CD4-positive, alpha-beta T cell treated with Interleukin-17A for 1 hour (primary cell): ENCODE measurements around the gene GRK1.

Source experiments
- DNase-seq: peaks from one replicate; pipeline ENCODE4 v3.0.0-alpha.2; 2020

The GRK1 gene

DNA sequence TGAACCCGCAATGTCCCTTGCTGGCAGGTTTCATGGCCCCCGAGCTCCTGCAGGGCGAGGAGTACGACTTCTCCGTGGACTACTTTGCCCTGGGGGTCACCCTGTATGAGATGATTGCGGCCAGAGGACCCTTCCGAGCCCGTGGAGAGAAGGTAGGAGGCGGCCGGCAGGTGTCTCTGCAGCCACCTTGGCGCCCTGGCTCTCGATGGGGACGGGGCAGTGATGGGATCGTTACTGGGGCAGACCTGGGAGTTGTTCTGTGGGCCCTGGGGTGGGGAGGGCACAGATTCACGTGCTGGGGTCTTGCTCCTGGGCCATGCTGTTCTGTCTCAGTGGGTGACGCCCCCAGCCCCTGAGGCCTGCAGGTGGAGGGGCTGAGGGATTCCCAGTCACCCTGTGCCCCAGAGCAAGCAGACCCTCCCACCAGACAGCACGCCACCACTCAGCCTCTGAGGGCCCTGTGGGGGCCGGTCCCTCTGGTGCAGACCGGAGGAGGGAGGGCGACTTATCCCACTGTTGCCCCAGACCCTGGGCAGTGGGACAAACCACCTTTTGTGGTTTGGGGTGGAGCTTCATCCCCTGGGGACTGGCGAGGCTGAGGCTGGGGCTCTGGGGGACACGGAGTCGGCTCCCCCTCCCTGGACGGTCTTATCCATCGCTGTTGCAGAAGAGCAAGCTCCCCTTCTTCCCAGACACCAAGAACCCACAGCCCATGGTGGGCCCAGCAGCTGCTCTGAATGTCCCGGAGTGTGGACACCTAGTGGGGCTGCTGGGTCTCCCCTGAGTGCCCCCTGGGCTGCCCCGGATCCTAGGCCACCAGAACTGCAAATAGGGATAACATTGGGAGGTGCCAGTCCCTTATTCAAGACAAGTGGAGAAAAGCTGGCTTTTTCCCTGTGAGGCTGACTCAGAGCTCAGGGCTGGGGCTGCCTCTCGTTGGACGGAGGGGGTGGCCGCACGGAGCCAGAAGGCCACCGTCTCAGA, 64.5 kb downstream of the GRK1 start:
- no peak for DNase-seq

DNA sequence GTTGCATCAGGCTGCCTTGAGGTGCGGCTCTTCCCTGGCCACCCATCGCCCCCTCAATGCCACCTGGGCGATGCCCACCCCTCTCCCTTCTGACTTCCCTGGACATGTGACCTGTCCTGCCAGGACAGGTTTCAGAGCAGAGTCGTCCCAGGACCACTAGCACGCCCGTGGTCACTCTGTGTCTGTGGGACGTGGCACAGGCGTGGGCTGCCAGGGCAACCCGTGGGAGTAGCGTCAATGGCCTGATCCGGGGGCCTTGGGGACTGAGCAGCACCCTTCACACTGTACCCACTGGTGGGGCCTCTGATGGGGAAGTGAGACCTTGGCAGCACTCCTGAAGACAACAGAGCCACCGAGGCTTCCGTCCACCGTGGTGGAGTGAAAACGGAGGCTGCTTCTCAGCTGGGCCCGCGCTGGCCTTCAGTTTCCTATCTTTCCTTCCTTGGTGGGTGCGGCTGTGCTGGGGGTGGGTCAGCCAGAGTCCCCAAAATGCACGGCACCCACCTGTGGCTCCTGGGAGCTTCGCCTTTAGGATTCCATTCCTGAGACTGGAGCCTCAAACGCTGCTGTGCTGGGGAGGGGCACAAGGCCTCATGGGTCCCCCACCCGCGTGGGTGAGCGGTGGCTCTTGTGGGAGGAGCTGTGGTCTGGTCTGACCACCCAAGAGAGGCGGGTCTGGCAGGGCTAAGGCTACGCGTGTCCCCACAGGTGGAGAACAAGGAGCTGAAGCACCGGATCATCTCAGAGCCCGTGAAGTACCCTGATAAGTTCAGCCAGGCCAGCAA, 65.3 kb downstream of the GRK1 start:
- DNase-seq, result no peak

- DNase-seq, result no peak
These were observed 66.2 kb downstream of the GRK1 start for GRCh38 chr13:113732961-113733950.

- no peak for DNase-seq
These were observed 67.2 kb downstream of the GRK1 start for GRCh38 chr13:113734099-113734825.

GRCh38 chr13:113734826-113735125, 67.8 kb downstream of the GRK1 start:
- no peak for DNase-seq

- no peak for DNase-seq
These were observed 68.2 kb downstream of the GRK1 start for GRCh38 chr13:113735194-113735593.

DNA sequence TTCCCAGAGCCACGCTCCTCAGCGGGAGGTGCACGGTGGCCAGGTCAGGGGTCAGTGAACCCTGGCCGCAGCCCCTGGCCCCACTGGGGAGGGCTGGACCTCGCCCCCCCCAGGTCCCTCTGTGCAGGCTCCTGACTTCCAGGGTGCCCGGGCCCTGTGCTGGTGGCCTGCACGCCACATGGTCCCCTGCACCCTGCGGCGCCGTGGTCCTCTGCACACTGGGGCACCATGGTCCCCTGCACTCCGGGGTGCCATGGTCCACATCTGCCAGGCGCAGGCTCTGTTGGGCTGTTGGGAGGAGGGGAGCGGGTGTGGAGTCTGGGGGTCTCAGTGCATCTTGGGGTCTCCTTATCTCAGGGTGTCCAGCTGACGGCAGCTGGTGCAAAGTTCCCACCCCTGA, 68.7 kb downstream of the GRK1 start:
- no peak for DNase-seq

- DNase-seq, result no peak
These were observed 69.3 kb downstream of the GRK1 start for GRCh38 chr13:113736258-113736731.

DNA sequence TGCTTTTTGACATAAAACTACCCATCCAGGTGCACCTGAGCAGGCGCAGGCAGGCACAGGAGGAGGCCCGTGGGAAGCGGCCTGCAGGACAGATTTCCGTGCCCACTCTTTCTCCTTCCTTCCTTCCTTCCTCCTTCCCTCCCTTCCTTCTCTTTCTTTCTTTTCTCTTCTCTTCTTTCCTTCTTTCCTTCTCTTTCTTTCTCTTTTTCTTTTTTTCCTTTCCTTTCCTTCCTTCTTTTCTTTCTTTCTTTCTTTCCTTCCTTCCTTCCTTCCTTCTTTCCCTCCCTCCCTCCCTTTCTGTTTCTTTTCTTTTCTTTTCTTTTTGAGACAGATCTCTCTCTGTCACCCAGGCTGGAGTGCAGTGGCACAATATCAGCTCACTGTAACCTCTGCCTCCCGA, 70.8 kb downstream of the GRK1 start:
- no peak for DNase-seq

DNA sequence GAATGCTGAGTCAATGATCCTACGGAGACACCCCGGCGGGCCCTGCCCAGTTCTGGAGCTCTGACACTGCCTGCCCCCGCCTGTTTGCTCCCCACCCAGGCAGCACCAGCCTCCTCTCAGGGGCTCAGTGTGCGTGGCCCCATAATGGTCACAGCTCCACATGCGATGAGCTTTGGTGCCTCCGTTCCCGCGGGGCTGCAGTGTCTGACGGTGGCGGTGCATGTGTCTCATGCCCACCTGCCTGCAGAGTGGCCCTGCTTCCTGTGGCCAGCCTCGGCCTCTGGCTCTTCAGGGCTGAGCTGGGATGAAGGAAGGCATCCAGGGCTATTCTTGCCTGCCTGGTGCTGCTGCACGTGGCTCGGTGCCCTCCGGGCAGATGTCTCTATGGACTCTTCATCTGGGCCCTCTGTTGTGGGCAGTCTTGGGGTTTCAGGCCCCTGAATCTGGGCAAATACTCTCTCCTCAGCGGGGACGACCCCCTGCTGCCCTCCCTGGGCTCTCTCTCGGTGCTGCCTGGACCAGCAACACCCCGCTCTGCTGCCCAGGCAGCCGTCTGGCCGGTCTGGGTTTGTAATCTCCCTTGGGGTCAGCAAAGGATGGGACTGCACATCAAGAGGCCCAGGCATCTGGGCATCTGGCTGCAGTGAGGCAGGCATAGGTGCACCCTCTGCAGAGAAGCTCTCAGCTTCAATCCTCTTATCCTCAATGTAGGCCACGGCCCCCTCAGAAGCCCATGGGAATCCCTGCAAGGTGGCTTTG, 72.7 kb downstream of the GRK1 start:
- no peak for DNase-seq

DNA sequence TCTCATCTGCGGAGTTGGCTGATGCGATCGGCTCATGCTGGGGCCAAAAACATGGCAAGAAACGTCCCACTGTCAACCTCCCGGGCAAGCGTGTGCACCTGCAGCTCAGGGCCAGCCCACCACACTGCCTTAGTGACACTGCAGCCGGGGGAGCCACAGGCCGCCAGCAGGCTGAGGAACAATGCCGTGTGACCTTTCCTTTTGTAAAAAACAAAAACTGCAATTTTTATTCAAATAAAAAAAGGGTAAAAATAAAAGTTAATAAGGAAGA, 73.2 kb downstream of the GRK1 start:
- no peak for DNase-seq

DNA sequence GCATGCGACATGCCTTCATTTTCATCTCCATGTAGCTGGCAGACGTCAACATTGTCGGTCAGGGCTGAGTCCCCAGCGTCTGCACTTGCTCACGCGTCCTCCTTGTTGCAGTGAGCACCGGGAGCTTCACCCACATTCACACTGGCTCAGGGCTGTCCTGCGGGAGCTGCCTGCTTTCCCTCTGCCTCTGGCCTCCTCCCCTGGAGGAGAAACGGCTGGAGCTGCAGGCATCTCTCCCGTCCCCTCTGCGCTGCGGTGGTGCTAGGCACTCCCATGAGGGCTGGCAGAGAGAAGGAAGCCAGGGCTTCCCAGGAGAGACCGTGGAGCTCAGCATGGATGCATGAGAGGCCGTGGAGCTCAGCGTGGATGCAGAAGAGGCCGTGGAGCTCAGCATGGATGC, 73.6 kb downstream of the GRK1 start:
- DNase-seq, result no peak

DNA sequence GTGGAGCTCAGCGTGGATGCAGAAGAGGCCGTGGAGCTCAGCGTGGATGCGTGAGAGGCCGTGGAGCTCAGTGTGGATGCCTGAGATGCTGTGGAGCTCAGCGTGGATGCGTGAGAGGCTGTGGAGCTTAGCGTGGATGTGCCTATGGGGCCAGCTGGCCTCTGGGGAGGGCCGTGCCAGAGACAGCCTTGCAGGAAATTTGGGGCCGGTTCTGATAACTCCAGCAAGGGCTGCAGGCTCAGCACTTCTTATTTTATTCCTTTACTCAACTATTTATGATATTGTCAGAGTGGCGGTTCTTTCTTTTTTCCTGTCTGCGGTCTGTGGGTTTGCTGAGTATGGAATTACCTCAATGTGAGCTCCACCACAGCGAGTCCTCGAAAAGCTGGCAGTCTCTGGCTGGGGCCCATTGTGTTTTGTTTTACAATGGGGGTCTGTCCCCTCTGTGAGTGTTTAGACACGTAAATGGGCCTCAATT, 74.2 kb downstream of the GRK1 start:
- peak; percentile 32 for DNase-seq

GRCh38 chr13:113742000-113742441, 75.0 kb downstream of the GRK1 start:
- DNase-seq, result no peak

GRCh38 chr13:113742445-113743120, 75.6 kb downstream of the GRK1 start:
- DNase-seq, result no peak

- DNase-seq, result no peak
These were observed 76.6 kb downstream of the GRK1 start for GRCh38 chr13:113743366-113744195.

- DNase-seq, result no peak
These were observed 77.4 kb downstream of the GRK1 start for GRCh38 chr13:113744197-113745000.

DNA sequence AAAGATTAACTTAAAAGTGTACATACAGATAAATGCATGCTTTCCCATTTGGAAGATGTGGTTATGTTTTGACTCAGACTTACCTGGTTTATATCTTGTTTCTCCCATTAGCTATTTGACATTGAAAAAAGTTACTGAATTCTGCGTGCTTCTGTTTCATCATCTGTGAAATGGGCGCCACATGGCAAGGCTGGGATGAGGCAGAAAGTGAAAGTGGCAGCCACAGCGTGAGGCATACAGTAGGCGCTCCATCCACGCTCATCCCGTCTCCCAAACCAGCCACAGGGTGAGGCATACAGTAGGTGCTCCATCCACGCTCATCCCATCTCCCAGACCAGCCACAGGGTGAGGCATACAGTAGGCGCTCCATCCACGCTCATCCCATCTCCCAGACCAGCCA, 78.0 kb downstream of the GRK1 start:
- no peak for DNase-seq
